Measurements from ENCODE around the gene IGFBP2. TPM values are rescaled to one million over a fixed set of nuclear protein-coding genes. Genes with fewer than 3 reads are reported as not detected.

IGFBP2 gene
- total RNA-seq, 3 donors from 2014 or later, result 16.0 to 131 (median 115) TPM

DNA sequence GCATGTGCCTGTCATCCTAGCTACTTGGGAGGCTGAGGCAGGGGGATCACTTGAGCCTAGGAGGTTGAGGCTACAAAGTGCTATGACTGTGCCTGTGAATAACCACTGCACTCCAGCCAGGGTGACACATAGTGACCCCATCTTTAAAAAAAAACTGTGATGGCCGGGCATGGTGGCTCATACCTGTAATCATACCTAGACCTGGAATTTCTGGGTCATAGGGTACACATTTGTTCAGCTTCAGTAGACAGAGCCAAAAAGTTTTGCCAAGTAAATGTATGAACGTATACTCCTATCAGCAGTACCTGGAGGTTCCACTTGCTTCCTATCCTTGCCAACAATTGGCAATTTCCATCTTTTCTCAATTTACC, 6.4 kb upstream of the IGFBP2 start:
- no peak for DNase-seq (ENCODE audit: low spot score in 2 of 2)
- no peaks in the 10 kb centered on the region for H3K27me3 ChIP-seq
- H3K27ac ChIP-seq, result no peak overlapping the region
- intact Hi-C loops (cut with DNase I; ENCODE audit: low total_unique reads), result no loop called here
- H3K9me3 ChIP-seq, result no peaks in the 10 kb centered on the region
- H3K4me1 ChIP-seq, result no peaks in the 10 kb centered on the region
- H3K36me3 ChIP-seq, result no peaks in the 10 kb centered on the region
- TF ChIP-seq, protein P1, sequence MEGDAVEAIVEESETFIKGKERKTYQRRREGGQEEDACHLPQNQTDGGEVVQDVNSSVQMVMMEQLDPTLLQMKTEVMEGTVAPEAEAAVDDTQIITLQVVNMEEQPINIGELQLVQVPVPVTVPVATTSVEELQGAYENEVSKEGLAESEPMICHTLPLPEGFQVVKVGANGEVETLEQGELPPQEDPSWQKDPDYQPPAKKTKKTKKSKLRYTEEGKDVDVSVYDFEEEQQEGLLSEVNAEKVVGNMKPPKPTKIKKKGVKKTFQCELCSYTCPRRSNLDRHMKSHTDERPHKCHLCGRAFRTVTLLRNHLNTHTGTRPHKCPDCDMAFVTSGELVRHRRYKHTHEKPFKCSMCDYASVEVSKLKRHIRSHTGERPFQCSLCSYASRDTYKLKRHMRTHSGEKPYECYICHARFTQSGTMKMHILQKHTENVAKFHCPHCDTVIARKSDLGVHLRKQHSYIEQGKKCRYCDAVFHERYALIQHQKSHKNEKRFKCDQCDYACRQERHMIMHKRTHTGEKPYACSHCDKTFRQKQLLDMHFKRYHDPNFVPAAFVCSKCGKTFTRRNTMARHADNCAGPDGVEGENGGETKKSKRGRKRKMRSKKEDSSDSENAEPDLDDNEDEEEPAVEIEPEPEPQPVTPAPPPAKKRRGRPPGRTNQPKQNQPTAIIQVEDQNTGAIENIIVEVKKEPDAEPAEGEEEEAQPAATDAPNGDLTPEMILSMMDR (IDR thresholded peaks at IDR 0.05), result no peak
- TF ChIP-seq POLR2A (IDR thresholded peaks at IDR 0.05) (no peak), POLR2AphosphoS5 (IDR thresholded peaks at IDR 0.05) (no peak)
- H3K4me3 ChIP-seq, result no peak overlapping the region

DNA sequence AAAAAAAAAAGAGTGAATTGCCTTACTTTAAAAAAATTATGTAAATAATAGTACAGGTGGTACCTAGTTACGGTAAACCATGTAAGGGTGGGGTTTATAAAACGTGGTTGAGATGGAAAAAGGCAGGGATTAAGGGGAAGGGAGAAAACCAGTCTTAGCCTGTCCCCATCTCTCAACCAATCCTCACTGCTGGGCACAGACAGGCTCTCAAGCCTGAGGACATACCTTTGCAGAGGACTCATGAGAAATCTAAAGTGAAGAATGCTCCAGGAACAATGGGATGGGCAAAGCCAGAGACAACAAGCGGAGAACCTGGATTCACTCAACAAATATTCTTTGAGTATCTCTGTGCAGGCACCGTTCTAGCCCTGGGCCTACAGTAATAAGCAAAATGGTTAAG, 3.4 kb upstream of the IGFBP2 start:
- H3K27me3 ChIP-seq, result no peaks in the 10 kb centered on the region
- DNase-seq (ENCODE audit: low spot score in 2 of 2), result no peak
- H3K27ac ChIP-seq, result no peak overlapping the region
- no peak for TF ChIP-seq POLR2A (IDR thresholded peaks at IDR 0.05)
- no peak for TF ChIP-seq POLR2AphosphoS5 (IDR thresholded peaks at IDR 0.05)
- TF ChIP-seq, protein P1 (IDR thresholded peaks at IDR 0.05), result no peak
- no peaks in the 10 kb centered on the region for H3K36me3 ChIP-seq
- intact Hi-C loops (cut with DNase I; ENCODE audit: low total_unique reads), result loop anchor here (10.0 kb wide), 1 partner anchor 105 kb away; no protein-coding TSS in a partner anchor
- H3K4me3 ChIP-seq, result no peak overlapping the region
- no peaks in the 10 kb centered on the region for H3K9me3 ChIP-seq
- no peaks in the 10 kb centered on the region for H3K4me1 ChIP-seq

DNA sequence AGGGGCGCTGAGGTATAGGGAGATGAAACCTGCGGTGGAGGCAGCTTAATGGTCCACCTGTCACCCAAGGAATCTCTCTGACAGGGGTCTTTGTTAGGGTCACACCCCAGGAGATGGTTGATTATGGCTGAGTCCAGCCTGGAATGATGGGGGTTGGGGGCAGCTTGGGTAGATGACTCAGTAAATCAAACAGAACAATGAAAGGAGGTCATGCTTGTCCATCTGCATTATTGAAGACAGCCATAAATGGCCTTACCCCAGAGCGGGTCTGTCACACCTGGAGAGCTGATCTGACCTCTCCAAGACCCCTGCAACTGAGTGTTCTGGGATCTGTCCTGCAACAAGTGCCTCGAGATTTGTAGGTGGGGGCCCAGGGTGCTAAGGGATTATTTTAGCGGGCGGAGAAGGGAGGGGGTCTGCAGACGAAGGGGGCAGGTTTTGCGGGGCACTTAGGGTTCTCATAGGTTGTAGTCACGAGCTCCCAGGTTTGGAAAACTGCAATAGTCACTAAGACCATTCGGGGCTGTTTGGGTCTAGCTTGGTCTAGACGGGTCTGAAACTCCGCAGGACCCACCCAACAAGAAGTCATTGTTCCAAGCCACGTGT, 771 bp upstream of the IGFBP2 start:
- peak overlapping the region; percentile 50 to 52 for H3K27ac ChIP-seq
- no peaks in the 10 kb centered on the region for H3K4me1 ChIP-seq
- TF ChIP-seq, protein P1 (IDR thresholded peaks at IDR 0.05), result no peak
- no peak for DNase-seq (ENCODE audit: low spot score in 2 of 2)
- intact Hi-C loops (cut with DNase I; ENCODE audit: low total_unique reads), result loop anchor here (10.0 kb wide), 1 partner anchor 108 kb away; no protein-coding TSS in a partner anchor
- no peaks in the 10 kb centered on the region for H3K9me3 ChIP-seq
- H3K27me3 ChIP-seq, result peaks cover 0 to 3% of the 10 kb centered on the region in 2 donors
- H3K36me3 ChIP-seq, result no peaks in the 10 kb centered on the region
- H3K4me3 ChIP-seq, result peak overlapping the region in 2 of 3 donors; percentile 72 to 75

DNA sequence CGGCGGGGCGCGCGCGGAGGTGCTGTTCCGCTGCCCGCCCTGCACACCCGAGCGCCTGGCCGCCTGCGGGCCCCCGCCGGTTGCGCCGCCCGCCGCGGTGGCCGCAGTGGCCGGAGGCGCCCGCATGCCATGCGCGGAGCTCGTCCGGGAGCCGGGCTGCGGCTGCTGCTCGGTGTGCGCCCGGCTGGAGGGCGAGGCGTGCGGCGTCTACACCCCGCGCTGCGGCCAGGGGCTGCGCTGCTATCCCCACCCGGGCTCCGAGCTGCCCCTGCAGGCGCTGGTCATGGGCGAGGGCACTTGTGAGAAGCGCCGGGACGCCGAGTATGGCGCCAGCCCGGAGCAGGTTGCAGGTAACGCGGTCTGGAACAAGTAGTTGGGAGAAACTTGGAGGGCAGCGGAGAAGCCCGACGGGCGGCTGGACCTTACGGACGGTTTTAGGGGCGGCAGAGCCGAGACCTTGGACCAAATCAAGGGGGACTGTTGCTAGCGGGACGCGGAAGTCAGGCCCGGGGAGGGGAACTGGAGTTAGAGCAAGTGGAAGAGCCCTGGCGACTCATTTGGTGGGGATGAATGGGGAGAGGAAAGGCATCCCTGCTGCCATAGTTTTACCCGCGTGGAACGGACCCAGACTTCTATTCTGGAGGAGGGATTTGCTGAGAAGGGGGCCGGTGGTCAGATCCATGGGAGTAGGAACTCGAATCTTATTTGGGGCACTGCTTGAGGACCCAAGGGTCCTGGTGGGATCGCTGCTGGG, 573 bp downstream of the IGFBP2 start:
- Histone ChIP-seq H3K27ac (peak overlapping the region; percentile 50), H3K36me3 (no peaks in the 10 kb centered on the region), H3K4me3 (peak overlapping the region; percentile 40 to 75 (median 72)), H3K4me1 (no peaks in the 10 kb centered on the region), H3K9me3 (no peaks in the 10 kb centered on the region), H3K27me3 (peaks cover 0 to 3% of the 10 kb centered on the region in 2 donors)
- TF ChIP-seq POLR2AphosphoS5 (IDR thresholded peaks at IDR 0.05) (peak in 1 of 3 donors; percentile 12), POLR2A (IDR thresholded peaks at IDR 0.05) (no peak)
- intact Hi-C loops (cut with DNase I; ENCODE audit: low total_unique reads), result loop anchor here (10.0 kb wide), 1 partner anchor 109 kb away; no protein-coding TSS in a partner anchor
- DNase-seq (ENCODE audit: low spot score in 2 of 2), result no peak

DNA sequence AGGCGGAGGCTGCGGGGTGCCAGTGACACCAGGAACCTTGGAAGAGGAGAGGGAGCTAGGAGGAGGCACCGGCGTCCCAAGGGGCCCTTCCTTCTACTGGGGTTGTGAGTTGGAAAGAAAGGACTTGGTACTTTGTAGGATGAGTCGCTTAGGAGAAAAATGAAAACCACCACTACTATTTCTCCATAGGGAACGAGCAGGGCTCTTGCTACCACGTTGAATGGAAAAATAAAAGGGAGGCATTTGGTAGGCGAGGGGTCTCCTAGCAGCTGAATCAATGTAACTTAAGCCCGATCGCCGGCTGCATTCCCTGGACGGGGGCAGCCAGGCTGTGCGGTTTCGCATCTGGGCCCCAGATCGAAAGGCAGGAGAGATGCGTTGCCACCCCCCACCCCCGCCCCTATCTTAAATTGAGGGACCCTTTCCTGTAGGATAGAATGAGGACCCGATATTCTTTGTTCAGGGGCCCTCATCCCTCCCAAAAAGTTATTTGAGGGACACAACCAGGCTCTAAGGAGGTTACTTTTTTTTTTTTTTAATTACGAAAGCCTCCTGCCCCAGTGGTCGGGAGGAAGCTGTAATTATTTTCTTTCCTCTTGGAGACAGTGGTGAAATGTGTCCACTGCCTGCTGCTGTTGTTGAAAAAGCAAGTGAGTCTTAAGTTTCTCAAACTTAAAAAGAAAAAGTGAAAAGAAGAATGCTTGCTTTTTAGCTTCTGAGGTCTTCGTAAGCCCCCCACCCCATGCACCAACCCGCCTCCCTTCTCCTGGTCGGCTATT, 1.3 kb downstream of the IGFBP2 start:
- Histone ChIP-seq H3K4me1 (no peaks in the 10 kb centered on the region), H3K4me3 (peak overlapping the region; percentile 40 to 75 (median 72)), H3K27ac (peak overlapping the region; percentile 28 to 58), H3K9me3 (no peaks in the 10 kb centered on the region), H3K27me3 (peaks cover 0 to 3% of the 10 kb centered on the region in 2 donors), H3K36me3 (no peaks in the 10 kb centered on the region)
- no peak for DNase-seq (ENCODE audit: low spot score in 2 of 2)
- TF ChIP-seq POLR2AphosphoS5 (IDR thresholded peaks at IDR 0.05) (no peak), POLR2A (IDR thresholded peaks at IDR 0.05) (no peak)
- TF ChIP-seq, protein P1 (IDR thresholded peaks at IDR 0.05), result no peak
- intact Hi-C loops (cut with DNase I; ENCODE audit: low total_unique reads), result loop anchor here (10.0 kb wide), 1 partner anchor 110 kb away; no protein-coding TSS in a partner anchor

Measured in breast epithelium (tissue), 4 donors.